Hematopoietic multipotent progenitor cell treated with erythropoietin and hydrocortisone succinate and interleukin-3 and kit ligand, for 8 days (in vitro differentiated cells): Measurements from ENCODE around the gene EID2.

ENCODE experiments used
- DNase-seq: peaks from one replicate; pipeline ENCODE4 v3.0.0-alpha.2; 2015

Gene EID2, protein sequence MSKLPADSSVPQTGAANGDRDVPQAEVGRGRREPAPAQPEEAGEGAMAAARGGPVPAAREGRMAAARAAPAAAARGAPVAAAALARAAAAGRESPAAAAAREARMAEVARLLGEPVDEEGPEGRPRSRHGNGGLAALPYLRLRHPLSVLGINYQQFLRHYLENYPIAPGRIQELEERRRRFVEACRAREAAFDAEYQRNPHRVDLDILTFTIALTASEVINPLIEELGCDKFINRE

DNA sequence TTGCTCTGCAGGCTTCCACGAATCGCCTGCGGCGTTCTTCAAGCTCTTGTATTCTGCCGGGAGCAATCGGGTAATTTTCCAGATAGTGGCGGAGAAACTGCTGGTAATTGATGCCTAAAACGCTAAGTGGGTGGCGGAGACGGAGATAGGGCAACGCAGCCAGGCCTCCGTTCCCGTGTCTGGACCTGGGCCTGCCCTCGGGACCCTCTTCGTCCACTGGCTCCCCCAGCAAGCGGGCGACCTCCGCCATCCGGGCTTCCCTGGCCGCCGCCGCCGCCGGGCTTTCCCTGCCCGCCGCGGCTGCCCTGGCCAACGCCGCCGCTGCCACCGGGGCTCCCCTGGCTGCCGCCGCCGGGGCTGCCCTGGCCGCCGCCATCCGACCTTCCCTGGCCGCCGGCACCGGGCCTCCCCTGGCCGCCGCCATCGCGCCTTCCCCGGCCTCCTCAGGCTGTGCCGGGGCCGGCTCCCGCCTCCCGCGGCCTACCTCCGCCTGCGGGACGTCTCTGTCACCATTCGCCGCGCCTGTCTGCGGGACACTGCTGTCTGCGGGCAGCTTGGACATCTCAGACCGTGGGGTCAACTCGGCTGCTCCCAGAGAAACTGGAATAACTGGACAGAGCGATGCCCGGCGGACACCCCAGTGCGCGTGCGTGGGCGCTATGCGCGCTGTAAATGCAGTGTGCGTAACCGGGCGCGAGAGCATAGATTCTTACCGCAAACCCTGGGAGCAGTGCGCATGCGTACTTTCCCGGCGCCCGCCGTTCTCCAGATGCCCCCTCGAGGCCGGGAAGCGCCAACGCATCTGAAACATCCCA, at the start of gene EID2:
TSS of gene EID2 (minus strand) at position 644 of the 815 bp plus-strand sequence. CDS start at position 562, 82 bp downstream.
- DNase-seq: peak; percentile 90

DNA sequence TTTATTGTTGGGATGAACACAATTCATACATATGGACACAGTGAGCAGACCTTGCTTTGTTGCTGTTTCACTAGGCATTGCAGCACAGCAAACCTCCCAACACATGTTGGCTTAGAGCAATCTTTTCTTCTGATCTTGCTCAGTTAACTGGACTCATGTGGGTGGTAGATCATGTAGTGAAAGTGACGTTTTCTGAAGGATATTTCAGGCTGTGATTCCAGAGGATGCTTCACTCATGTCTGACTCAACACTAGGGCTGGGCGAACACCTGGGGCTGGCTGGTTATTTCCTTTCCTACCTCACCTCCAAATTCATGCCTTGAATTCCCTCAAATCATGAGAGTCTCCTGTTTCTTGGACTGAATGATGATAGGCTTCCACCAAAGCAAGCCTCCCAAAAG, 48.1 kb upstream of the EID2 start:
- no peak for DNase-seq

DNA sequence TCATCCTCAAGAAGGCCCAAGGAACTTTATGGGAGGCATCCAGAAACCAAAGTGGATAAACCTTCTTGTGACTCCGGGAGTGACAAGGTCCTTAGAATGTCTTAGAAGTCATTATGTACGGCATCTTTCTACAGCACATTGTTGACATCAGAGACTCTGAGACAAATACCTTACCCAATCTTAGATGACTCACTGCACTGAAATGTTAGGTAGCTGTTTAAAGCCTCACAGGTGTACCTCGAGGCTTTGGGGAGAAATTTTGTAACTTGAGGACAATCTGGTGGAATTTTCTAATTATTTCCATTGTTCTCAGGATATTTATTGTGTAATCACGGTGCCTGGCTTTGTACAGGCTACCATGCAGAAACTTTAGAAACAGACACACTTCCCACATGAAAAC, 47.5 kb upstream of the EID2 start:
- DNase-seq: no peak

DNA sequence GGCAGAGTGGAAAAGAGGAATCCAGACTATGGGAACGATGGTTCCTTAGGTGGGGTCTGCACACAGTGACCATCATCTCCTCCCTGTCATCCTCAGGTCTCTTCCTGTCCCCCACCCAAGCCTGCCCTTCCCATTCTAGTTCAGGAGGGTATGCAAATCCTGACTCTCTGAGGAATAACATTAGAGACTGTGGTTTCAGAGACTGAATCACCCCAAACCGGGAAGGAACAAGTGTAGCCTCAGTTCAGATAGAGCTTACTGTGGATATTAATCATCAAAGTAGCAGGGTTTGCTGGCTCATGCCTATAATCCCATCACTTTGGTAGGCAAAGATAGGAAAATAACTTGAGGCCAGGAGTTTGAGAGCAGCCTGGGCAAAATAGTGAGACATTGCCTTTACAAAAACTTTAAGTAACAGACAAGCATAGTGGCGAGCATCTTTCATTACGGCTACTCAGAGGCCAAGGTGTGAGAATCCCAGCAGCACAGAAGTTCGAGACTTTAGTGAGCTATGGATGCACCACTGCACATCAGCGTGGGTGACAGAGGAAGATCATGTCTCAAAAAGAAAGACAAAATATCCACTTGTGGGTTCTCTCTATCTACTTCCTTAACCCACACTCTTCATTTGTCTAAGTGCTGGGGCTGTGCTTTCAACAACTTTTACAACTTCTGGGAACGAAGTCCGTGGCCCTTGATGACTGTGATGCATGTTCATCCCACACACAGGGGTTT, 43.1 kb upstream of the EID2 start:
- DNase-seq: no peak

DNA sequence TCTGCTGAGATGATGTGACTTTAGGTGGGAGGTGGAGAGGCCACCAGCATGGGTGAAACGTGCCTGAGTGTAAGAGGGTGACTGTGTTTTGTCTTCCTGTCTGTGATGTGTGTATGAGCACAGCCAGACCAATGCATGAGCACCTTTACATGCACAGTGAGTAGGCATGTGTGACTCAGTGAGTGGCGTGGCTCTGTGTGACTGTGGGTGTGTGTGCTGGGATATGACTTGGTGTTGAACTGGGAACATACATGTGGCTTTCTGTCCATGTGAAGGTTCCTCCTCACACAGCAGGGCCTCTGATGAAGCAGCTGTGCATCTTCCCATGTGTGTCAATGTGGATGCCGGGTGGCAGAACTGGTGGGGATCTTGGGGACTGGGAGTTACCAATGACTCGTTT, 42.5 kb upstream of the EID2 start:
- DNase-seq: no peak

DNA sequence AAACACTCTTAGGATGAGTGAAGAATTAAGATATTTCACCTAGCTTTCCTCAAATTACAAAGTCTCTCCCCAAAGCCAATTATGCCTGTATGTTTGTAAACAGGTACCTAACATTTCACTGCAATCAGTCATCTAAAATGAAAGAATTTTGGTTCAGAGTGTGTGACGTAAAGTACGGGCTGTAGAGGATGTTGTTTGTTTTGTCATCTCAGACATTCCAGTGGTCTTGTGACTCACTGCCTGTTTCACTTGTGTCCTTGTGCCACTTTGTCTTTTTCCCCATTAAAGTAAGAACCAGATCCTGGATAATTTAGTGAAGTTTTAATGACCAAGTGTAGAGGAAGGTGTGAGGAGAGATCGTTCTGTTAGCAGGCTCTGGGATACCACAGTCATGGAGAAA, 28.6 kb upstream of the EID2 start:
- DNase-seq: no peak

DNA sequence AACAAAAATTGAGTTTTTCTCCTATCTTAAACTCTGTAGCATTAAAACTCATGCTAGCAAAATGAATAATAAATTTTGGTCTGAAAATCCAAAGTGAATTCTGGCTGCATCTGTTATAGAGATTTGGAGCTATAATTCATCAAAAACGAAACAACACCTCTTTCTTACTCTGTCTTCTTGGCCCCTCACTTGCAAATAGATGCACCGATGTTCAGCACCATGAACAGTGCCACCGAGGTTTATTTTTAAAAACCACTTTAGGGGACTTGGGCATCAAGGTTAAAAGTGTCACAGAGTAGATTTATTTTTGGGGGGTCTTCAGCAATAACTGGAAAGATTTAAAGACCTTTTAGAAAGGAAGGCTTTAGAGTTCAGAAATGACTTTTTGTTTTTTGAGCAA, 26.1 kb upstream of the EID2 start:
- no peak for DNase-seq

DNA sequence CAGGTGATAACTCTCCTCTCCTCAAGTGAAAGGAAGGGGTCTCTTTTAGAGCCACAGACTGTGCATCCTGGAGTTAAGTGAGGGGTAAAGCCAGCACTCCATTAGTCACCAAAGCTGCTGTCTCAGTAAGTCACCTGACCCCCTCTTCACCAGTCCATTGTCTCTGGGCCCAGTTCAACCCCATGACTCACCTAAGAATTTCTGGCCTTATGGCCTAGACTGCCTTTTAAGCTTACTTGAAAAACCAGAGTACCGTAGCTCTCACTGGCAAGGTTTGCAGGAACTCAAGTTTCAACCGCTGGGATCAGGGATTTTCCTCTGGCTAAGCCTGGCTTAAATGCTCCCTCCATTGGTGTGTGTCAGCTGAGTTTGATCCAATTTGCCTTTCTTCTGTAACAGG, 23.4 kb upstream of the EID2 start:
- no peak for DNase-seq

DNA sequence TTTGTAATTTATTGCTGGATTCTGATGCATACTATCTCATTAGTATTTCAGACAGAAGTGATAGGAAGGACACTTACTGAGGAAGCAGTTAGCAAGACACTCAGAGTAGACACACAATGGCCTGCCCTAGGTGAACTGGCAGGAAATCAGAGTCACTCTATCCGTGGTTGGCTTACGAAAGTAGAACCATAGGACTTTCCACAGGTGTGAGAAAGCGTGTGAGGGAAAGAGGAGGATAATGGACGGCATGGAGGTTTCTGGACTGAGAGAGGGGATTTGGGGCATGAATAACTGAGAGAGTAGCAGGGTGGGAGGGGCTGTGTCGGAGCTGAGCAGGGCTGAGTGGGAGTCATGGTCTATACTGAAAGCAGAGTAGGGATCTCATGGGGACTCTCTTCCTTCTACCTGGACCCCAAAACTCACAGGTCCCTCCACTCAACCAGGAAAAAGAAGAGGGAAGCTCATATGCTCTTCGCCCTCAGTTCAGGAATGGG, 18.7 kb upstream of the EID2 start:
- DNase-seq: no peak

DNA sequence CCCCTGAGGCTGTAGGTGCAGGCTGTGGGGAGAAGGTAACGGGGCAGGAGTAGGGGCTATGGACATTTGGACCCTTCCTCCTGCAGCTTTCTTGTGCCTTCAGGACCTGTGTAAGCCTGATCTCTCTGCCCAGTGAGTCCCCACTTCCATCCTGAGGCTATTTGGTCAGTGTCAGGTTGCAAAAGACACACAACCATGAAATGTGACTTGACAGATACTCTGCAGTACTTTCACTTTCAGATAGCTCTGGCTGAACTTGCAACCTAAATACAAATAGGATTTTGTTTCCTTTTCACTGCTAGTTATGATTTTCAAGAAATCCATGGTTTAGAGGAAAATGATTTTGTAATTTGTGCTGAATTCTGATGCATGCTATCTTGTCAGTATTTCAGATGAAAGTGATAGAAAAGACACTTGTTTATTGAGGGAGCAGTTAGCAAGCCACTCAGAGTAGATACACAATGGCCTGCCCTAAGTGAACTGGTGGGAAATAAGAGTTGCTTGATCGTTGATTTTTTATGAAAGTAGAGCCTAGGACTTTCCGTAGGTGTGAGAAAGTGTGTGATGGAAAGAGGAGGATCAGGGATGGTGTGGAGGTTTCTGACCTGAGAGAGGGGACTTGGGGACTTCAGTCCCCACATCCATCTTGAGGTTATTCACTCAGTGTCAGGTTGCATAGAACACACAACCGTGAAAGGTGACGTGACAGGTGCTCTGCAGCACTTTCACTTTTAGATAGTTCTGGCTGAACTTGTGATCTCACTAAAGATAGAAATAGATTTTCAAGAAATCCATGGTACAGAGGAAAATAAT, 18.1 kb upstream of the EID2 start:
- no peak for DNase-seq

DNA sequence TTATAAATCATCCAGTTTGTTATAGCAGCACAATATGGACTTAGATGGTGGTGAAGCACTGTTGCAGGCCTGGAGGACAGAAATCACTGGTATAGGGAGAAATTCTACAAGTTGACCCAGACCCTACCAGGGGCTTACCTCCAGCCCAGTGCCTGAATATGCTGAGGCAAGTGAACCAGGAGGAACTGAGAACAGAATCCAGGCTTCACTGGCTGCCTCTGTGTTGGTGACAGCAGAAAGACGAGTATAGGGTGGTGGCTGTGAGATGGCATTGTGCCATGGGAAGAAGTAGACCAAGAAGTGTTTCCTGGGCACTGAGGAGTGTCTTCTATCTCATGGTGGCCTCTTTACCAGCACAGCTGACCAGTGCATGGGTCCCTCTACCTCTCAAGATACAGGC, 15.9 kb upstream of the EID2 start:
- DNase-seq: no peak

DNA sequence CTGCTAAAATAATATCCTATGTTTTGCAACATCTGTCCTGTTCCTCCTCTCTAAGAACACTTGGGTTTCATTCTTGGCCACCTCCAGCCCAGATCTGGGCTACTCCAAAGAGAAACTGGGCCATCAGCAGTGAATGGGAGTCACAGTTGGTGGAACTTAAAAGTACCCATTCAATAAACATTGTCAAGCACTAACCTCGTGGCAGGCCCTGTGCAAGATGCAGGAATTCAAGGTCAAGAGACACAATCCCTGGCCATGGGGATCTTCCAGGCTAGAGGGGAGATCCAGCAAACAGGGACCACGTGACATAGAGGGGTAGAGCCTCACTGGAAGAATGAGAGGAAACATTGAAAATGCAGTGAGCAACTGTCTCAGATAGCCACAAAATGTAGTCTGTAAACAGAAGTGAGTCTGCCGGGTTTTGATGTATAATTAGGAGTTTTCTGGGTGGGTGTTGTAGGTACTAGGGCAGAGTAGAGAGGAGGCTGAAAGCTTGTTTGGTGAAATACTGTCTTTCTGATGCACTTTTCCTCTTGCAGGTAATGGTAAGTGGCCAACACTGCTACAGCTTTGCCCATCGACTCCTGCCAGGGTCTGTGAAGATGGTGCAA, 14.8 kb upstream of the EID2 start:
- DNase-seq: no peak

DNA sequence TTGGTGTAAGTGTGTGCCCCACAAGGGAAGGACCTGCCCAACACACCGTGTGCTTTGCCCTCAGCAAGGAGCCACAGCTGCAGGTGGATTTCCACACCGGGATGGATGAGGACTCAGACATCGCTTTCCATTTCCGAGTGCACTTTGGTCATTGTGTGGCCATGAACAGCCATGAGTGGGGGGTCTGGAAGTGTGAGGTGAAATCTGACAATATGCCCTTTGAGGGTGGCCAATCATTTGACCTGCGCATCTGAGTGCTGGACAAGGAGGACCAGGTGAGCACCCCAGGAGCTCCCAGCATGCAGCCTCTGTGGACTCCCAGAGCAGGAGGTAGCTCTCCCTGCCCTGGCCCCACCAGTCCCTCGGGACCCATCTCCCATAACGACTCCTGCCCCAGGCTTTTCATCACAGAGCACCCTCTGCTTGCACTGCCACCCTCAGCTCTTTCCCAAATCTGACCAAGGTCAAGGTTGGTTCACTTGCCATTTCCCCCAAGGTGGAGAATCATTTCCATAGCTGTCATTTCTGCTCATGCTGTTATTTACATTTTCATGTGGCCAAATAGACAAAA, 13.2 kb upstream of the EID2 start:
- no peak for DNase-seq

DNA sequence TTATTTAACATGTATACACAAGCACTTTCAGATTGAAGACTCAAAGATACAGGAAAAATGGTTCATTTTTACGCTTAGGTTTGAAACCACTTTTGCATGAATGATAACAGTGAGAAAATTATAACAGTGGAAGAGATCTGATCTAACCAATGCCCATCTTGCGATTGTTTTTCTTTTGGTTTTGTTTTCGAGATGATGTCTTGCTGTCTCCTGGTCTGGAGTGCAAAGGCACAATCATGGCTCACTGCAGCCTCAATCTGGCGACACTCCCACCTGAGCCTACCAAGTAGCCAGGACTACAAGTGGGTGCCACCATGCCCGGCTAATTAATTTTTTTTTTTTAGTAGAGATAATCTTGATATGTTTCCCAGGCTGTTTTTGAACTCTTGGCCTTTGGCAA, 10.2 kb upstream of the EID2 start:
- DNase-seq: no peak

DNA sequence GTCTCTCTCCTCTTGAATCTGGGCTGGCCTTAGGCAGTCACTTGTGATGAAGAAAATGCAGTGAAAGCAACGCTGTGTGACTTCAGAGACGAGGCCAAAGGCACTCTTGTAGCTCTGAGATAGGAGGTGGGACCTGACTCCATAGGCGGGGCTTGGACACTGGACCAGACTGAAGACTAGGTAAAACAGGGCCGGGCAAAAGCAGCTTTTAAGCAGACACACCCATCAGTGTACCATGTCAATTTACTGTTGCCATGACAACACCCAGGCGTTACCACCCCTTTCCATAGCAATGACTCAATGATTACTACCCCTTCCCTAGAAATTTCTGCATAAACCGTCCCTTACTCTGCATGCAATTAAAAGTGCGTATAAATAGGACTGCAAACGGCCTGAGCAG, 6.6 kb upstream of the EID2 start:
- DNase-seq: no peak

DNA sequence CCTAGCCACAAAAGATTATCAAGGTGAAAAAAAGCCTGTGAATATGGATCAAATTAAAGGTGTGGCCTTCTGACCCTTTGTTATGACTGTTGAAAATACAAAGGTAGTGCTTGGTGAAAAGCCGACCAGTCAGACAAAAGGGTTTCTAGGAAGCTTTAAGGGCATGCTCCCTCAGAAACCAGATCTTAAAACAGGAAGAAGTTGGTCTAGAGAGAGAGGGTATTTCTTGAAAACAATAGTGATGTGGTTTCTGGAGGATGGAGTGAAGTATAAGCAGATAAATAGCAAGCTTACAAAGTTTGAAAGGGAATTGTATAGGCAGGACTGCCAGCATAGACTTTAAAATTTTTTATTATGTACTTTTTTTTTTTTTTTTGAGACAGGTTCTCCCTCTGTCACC, 5.0 kb upstream of the EID2 start:
- no peak for DNase-seq

DNA sequence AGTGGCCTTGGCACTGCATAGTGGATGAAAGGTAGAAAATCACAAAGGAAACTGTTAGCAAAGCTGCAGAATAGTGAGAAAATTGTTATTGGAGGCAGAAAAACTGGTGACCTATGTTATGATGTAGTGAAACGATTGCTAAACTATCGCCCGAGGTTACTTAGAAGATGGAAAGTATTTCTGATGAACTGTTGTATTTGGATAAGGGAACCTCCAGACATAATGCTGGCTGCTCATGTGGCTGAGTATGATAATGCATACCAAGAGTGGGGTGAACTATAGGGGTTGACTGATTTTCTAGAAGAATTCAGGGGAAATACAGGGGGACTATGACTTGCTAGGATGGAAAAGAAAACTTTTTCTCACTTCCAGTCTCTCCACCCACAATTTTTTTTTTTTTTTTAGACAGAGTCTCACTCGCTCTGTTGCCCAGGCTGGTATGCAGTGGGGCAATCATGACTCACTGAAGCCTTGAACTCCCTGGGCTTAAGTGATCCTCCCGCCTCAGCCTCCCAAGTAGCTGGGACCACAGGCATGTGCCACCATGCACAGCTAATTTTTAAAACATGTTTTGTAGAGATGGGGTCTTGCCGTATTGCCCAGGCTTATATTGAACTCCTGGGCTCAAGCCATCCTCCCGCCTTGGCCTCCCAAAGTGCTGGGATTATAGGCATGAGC, 4.4 kb upstream of the EID2 start:
- no peak for DNase-seq

DNA sequence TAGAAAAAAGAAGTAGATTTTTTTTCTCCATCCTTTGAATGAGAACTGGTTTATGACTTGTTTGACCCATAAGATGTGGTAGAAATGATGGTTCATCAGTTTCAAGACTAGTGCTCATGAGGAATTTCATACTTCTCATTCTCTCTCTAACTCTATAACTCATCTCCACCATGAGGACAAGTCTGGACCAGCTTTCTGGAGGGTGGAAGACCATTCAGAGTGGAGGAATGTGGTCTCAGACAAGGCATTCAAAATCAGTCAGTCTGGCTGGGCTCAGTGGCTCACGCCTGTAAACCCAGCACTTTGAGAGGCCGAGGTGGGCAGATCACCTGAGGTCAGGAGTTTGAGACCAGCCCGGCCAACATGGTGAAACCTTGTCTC, 3.5 kb upstream of the EID2 start:
- DNase-seq: no peak

DNA sequence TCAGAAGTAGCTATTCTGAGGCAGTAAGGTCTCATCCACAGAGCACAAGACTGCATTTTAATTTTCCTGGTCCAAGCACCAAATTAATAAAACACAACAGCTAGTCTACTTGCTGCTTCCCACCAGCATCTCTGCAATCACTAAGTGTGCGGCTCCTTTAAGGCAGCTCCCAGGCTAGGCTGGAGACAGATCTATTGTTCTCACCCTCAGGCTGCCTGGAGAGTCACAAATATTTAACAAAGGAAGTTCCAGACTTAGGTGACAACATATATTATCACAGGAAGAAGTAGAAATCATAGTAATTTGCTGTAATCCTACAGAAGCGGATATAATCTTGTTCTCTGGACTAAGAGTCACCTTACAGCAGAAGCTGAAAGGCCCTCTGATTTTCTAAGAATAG, 2.2 kb upstream of the EID2 start:
- no peak for DNase-seq

DNA sequence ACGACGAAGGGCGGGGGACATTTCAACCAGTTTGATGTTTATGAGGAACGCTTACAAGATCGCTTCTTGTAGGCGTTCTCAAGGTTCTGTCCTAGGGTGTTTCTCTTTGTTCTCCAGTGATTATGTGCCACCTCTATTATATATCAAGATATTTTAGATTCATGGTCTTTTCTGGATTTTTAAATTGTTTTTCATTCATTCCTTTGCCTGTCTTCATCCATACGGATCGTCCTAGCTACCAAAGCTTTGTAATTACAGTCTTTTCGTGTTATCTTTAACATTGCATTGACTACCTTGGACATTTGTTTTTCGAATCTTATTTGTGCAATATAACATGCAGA, 342 bp upstream of the EID2 start:
- DNase-seq: no peak

DNA sequence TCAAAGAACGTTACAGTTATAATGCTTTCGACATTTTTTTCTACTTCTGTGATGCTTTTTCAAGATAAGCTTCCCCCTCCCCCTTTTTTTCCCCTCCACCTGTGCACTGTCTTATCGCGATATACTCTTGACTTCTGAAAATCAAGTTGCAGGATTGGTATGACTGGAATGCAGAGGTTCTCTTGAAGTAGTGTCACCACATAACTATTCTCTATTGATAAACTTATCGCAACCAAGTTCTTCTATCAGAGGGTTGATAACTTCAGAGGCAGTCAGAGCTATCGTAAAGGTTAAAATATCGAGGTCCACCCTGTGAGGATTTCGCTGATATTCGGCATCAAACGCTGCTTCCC, 820 bp downstream of the EID2 start:
- DNase-seq: no peak

DNA sequence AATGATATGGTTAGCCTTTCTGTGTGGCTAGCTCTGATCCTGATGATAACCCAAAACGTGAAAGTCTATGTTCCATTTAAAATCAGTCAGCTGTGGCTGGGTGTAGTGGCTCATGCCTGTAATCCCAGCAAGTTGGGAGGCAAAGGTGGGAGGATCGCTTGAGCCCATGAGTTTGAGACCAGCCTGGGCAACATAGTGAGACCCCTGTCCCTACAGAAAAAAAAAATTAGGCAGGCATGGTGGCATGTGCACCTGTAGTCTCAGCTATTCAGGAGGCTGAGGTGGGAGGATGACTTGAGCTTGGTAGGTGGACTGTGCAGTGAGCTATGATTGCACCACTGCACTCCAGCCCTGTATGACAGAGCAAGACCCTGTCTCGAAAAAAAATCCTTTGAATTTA, 6.2 kb downstream of the EID2 start:
- DNase-seq: no peak
